IMR-90 (cell line): ENCODE results near the gene NUDT5. TPM values are rescaled to one million over a fixed set of nuclear protein-coding genes. Genes with fewer than 3 reads are reported as not detected.
"Not testable (repeated sequence)": the region's sequence is repeated elsewhere in the genome, so short reads cannot be mapped to it uniquely, and the experiment has no call there.

Experiments
- ATAC-seq: fragments of 200-7000 bp; cut with Tn5 transposase; 2 replicates; pipeline ENCODE4 v1.9.1; 2020; ENCODE audit warnings: low read depth, mild to moderate bottlenecking, moderate library complexity
- BruUV-seq: library from RNA; stranded (reverse); fragments of 400-500 nt; replicated peaks from 2 replicates; lab custom pipeline; 2021; lab: Mats Ljungman, UMichigan
- CTCF ChIA-PET: fragments of 300-600 bp; formaldehyde crosslinking; extraction: SDS; loops from one replicate; lab custom pipeline; 2021; ENCODE audit warnings: antibody characterized with exemption; lab: Yijun Ruan, JAX
- POLR2A ChIA-PET: fragments of 300-600 bp; sonication (Branson Sonifier 250); formaldehyde crosslinking; loops from one replicate; lab custom pipeline; 2022; ENCODE audit warnings: antibody characterized with exemption; ENCODE audit not compliant: unreplicated experiment; lab: Charles Lee
- DNase-seq: peaks from one replicate; pipeline ENCODE4 v3.0.0; 2013
- H2AFZ ChIP-seq: replicated peaks from 2 replicates; pipeline ENCODE3; 2013; ENCODE audit warnings: low read length, mild to moderate bottlenecking; ENCODE audit not compliant: poor library complexity
- H2AK5ac ChIP-seq: 2 replicates; pipeline ENCODE4 v1.6.1; 2013; ENCODE audit warnings: low read depth, low read length, inconsistent platforms
- H2AK9ac ChIP-seq: replicated peaks from 2 replicates; pipeline ENCODE3; 2013; ENCODE audit warnings: mild to moderate bottlenecking, low read depth, low read length, moderate library complexity; ENCODE audit not compliant: poor library complexity
- H2BK120ac ChIP-seq: 2 replicates; pipeline ENCODE4 v1.6.1; 2013; ENCODE audit warnings: low read depth, low read length, inconsistent platforms
- H2BK15ac ChIP-seq: 3 replicates; pipeline ENCODE4 v1.6.1; 2013; ENCODE audit warnings: low read depth, low read length, inconsistent platforms
- H2BK20ac ChIP-seq: 2 replicates; pipeline ENCODE4 v1.6.1; 2013; ENCODE audit warnings: low read depth, mild to moderate bottlenecking, inconsistent platforms, low read length, moderate library complexity
- H2BK5ac ChIP-seq: 2 replicates; pipeline ENCODE4 v1.6.1; 2013; ENCODE audit warnings: mild to moderate bottlenecking, low read depth, low read length, inconsistent platforms; ENCODE audit not compliant: poor library complexity, severe bottlenecking
- H3K14ac ChIP-seq: replicated peaks from 2 replicates; pipeline ENCODE4 v1.6.1; 2013; ENCODE audit warnings: low read depth, low read length, inconsistent platforms
- H3K18ac ChIP-seq: 2 replicates; pipeline ENCODE4 v1.6.1; 2013; ENCODE audit warnings: low read depth, low read length, control low read depth
- H3K23ac ChIP-seq: 2 replicates; pipeline ENCODE4 v1.6.1; 2013; ENCODE audit warnings: low read depth, low read length, inconsistent platforms
- H3K27ac ChIP-seq: 2 replicates; pipeline ENCODE4 v1.5.1; 2013; ENCODE audit warnings: mild to moderate bottlenecking, control low read depth, low read length; ENCODE audit not compliant: insufficient read depth
- H3K27me3 ChIP-seq: 2 replicates; pipeline ENCODE4 v1.6.1; 2013; ENCODE audit warnings: low read length; ENCODE audit not compliant: control insufficient read depth, insufficient read depth
- H3K36me3 ChIP-seq: 2 replicates; pipeline ENCODE4 v1.6.1; 2013; ENCODE audit warnings: low read length, mixed read lengths; ENCODE audit not compliant: control insufficient read depth, insufficient read depth
- H3K4ac ChIP-seq: 2 replicates; pipeline ENCODE4 v1.6.1; 2013; ENCODE audit warnings: low read depth, low read length, inconsistent platforms
- H3K4me1 ChIP-seq: 2 replicates; pipeline ENCODE4 v1.6.1; 2013; ENCODE audit warnings: low read length, mixed read lengths; ENCODE audit not compliant: control insufficient read depth, insufficient read depth
- H3K4me2 ChIP-seq: 2 replicates; pipeline ENCODE4 v1.6.1; 2013; ENCODE audit warnings: low read depth, mild to moderate bottlenecking, control low read depth, low read length, moderate library complexity
- H3K4me3 ChIP-seq: 2 replicates; pipeline ENCODE4 v1.5.1; 2013; ENCODE audit warnings: low read depth, mild to moderate bottlenecking, control low read depth, low read length, moderate library complexity; ENCODE audit not compliant: insufficient read depth
- H3K56ac ChIP-seq: 2 replicates; pipeline ENCODE4 v1.6.1; 2013; ENCODE audit warnings: low read length, inconsistent platforms; ENCODE audit not compliant: insufficient read depth; ENCODE audit errors: extremely low read depth
- H3K79me1 ChIP-seq, 2 experiments: 2 replicates each; pipeline ENCODE4 v1.6.1; 2013; ENCODE audit warnings: low read length in 2 of 2, inconsistent platforms in 1 of 2, low read depth in 1 of 2
- H3K9ac ChIP-seq: 2 replicates; pipeline ENCODE4 v1.6.1; 2013; ENCODE audit warnings: low read depth, low read length, control low read depth
- H3K9me1 ChIP-seq: 2 replicates; pipeline ENCODE4 v1.6.1; 2013; ENCODE audit warnings: low read length, inconsistent platforms; ENCODE audit not compliant: insufficient read depth
- H3K9me3 ChIP-seq: 2 replicates; pipeline ENCODE4 v1.6.1; 2013; ENCODE audit warnings: low read length; ENCODE audit not compliant: control insufficient read depth, insufficient read depth
- H4K20me1 ChIP-seq: 2 replicates; pipeline ENCODE4 v1.6.1; 2013; ENCODE audit warnings: low read length, inconsistent platforms; ENCODE audit not compliant: insufficient read depth
- H4K5ac ChIP-seq: 2 replicates; pipeline ENCODE4 v1.6.1; 2013; ENCODE audit warnings: mild to moderate bottlenecking, low read depth, low read length, control low read depth
- H4K8ac ChIP-seq, 2 experiments: 2 replicates each; pipeline ENCODE4 v1.6.1; 2013; ENCODE audit warnings: low read depth in 2 of 2, low read length in 2 of 2, control low read depth in 1 of 2, inconsistent platforms in 1 of 2
- H4K91ac ChIP-seq: 2 replicates; pipeline ENCODE4 v1.6.1; 2013; ENCODE audit warnings: low read depth, low read length, inconsistent platforms; ENCODE audit not compliant: insufficient read depth
- WGBS, 2 experiments: methylation state at CpG; one replicate each; pipeline versions ENCODE4 v1.1.5 to v1.1.7; 2013; ENCODE audit warnings: missing lambda C conversion rate in 2 of 2; ENCODE audit not compliant: insufficient read length in 1 of 2; ENCODE audit errors: extremely low coverage in 2 of 2; 5-methylcytosine and 5-hydroxymethylcytosine counted together
- dilution Hi-C: fragments of 300-500 bp; cut with HindIII; formaldehyde crosslinking; loops from one replicate; pipeline ENCODE4 v1.14.3; 2018; ENCODE audit warnings: low sequenced_read_pairs; ENCODE audit not compliant: unreplicated experiment
- in situ Hi-C: fragments of 300-500 bp; cut with MboI; formaldehyde crosslinking; loops from 3 replicates; pipeline ENCODE4 v1.14.3; 2019; ENCODE audit warnings: low sequenced_read_pairs, inconsistent platforms, mixed read lengths
- intact Hi-C: fragments of 100-400 bp; cut with micrococcal nuclease; formaldehyde crosslinking; loops from 2 replicates; pipeline ENCODE4 v1.10.0; 2022
- polyA plus RNA-seq, 3 experiments: library from polyadenylated mRNA; depleted of rRNA; stranded (reverse); fragments of >200 nt; gene quantifications; 2 replicates each; pipeline ENCODE4 v1.2.3, GENCODE V29; 2012; ENCODE audit warnings: low replicate concordance in 1 of 3
- total RNA-seq: library from RNA; depleted of rRNA; stranded (reverse); fragments of >200 nt; gene quantifications from 2 replicates; pipeline ENCODE4 v1.2.3, GENCODE V29; 2012

The NUDT5 gene
- total and polyA plus RNA-seq, 2 of the 4 experiments (the other 2 are of a cell fraction) = 70.1 to 74.6 TPM

DNA sequence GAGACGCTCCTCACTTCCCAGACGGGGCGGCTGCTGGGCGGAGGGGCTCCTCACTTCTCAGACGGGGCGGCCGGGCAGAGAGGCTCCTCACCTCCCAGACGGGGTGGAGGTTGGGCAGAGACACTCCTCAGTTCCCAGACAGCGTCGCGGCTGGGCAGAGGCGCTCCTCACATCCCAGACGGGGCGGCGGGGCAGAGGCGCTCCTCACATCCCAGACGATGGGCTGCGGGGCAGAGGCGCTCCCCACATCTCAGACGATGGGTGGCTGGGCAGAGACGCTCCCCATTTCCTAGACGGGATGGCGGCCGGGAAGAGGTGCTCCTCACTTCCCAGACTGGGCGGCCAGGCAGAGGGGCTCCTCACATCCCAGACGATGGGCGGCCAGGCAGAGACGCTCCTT, 30.7 kb upstream of the NUDT5 start:
- DNase-seq, in situ Hi-C loops, H4K91ac ChIP-seq, H3K56ac ChIP-seq, ATAC-seq, H3K9ac ChIP-seq, H2BK120ac ChIP-seq, CTCF ChIA-PET, H4K5ac ChIP-seq, H2BK15ac ChIP-seq, intact Hi-C loops, H3K4me1 ChIP-seq, H3K4me2 ChIP-seq, H3K27ac ChIP-seq, H2BK20ac ChIP-seq, BruUV-seq, H3K9me3 ChIP-seq, H3K18ac ChIP-seq, H3K14ac ChIP-seq, H2AK9ac ChIP-seq, H2BK5ac ChIP-seq, H3K27me3 ChIP-seq, H4K20me1 ChIP-seq, H3K9me1 ChIP-seq, POLR2A ChIA-PET, H3K4ac ChIP-seq, H2AFZ ChIP-seq, H3K23ac ChIP-seq, H4K8ac ChIP-seq, H3K4me3 ChIP-seq, dilution Hi-C loops, H2AK5ac ChIP-seq: not testable (repeated sequence)
- Histone ChIP-seq H3K79me1 (peaks cover 19 to 28% of the 10 kb centered on the region in 2 experiments), H3K36me3 (peaks cover 24% of the 10 kb centered on the region)
- 93% methylated on average over 3 of the region's 28 CpGs; no CpG with 5 or more reads in 1 of the 2 experiments for WGBS, 2 experiments
